HL-60/S4 (cell line): ENCODE results near the gene RAN.
"Not testable (repeated sequence)": the region's sequence is repeated elsewhere in the genome, so short reads cannot be mapped to it uniquely, and the experiment has no call there.

Source experiments
- in situ Hi-C: fragments of 300-500 bp; cut with MboI; formaldehyde crosslinking; loops from 2 replicates; pipeline ENCODE4 v1.14.3; 2022; ENCODE audit warnings: low sequenced_read_pairs

The RAN gene

DNA sequence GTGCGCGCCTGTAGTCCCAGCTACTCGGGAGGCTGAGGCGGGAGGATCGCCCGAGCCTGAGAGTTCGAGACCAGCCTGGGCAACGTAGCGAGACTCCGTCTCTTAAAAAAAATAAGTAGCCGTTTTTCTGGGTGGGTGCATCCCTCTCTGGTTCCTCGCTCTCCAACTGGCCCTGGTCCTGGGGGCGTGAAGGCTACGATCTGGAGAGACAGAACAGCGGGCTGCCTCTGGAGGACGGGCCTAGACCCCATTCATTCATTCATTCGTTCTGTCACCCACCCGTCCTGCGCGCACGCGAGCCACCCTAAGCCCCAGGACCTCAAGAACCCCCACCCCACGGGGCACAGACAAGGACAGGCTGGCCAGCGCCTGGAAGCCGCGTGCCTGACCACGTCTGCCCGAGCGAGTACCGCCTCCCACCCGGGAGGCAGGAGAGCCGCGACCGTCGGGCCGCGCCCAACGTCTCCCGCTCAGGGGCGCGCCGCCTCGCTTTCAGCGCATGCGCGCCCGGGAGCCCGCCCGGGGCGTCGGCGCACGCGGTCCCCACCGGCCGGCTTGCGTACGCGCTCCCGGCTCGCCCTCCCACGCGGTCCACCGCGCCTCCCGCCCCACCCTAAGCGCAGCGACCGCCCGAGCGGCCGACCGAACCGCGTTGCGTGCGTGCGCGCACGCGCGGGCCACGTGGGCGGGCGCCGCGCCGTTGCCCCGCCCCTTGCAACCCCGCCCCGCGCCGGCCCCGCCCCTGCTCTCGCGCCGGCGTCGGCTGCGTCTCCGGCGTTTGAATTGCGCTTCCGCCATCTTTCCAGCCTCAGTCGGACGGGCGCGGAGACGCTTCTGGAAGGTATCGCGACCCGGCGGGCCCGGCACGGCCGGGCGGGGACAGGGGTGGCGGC is at the start of gene RAN:
Gene RAN, plus strand, starts transcription at position 781 of the 893 bp plus-strand sequence. CDS start 528 bp downstream, outside the sequence.
- in situ Hi-C loops = no loop called here

DNA sequence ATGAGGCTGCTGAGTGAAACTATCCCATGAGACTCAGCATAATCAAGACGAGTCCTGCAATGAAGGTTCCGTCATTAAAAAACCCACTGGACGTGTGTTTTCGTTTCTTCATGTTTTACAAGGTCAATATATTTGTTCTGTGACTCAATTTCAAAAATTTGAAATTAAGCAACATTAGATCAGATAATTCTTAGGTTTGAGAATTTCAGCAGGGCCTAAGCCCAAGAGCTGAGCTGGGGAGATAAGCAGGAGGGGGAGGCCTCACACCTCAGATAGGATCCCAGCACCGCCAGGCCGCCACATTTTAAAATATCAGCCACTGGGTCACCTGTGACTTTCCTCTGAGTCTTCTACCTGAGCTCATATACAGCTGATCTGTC is 46.1 kb upstream of the RAN start:
- in situ Hi-C loops = no loop called here

DNA sequence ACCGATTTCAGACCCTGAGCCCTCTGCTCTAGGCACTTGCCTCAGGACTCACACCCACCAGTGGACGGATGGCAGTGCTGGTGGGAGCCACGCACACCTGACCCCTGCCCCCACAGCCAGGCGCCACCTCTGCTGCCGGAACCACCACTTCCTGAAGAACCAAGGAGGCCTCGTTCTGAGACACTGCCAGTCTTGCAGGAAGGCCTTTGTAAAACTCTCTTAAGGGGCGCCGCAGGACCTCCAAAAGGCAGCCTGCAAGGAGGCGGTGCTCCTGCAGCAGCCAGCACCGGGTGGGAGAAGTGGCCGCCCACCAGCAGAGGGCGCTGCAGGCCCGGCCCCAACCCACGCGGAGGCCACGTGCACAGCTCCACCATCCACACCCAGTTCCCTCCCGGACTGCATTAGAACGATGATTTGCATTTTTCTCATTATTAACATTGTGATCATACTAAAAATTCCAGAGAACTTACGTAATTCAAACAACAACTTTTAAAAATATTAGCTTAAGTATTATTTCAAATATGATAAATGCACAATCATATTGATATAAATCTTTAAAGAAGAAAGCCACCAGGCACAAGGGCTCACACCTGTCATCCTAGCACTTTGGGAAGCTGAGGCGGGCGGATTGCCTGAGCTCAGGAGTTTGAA is 45.6 kb upstream of the RAN start:
- in situ Hi-C loops = no loop called here

DNA sequence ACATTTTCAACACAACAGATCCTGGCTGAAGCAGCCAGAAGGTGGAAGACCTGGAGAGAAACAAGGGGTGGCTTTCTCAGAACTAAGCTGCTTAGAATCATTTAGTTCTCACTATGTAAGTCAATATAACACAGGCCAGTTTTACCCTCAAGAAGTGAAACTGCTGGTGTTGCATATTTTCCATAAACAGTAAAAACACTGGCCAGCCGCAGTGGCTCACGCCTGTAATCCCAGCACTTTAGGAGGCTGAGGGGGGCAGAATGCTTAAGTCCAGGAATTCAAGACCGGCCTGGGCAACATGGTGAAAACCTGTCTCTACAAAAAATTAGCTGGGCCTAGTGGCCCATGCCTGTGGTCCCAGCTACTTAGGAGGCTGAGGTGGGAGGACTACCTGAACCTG is 44.4 kb upstream of the RAN start:
- in situ Hi-C loops = no loop called here

DNA sequence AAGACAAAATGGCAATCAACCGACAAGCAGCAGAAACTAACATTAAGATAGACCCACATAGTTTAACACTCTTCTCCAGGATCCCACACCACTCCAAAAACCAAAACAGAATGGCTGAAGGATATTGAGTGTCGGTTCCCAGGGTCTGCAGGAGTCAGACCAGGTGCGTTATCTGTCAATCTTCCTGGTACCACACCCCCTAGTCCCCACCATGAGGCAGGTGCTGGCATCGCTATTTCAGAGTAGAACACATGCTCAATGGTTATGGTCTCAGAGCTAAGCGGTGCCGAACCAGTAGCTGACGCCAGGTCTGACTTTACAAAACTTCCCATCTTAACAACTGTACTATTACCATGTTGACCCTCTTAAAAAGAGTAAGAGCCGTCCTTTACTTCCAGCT is 43.0 kb upstream of the RAN start:
- in situ Hi-C loops = no loop called here

DNA sequence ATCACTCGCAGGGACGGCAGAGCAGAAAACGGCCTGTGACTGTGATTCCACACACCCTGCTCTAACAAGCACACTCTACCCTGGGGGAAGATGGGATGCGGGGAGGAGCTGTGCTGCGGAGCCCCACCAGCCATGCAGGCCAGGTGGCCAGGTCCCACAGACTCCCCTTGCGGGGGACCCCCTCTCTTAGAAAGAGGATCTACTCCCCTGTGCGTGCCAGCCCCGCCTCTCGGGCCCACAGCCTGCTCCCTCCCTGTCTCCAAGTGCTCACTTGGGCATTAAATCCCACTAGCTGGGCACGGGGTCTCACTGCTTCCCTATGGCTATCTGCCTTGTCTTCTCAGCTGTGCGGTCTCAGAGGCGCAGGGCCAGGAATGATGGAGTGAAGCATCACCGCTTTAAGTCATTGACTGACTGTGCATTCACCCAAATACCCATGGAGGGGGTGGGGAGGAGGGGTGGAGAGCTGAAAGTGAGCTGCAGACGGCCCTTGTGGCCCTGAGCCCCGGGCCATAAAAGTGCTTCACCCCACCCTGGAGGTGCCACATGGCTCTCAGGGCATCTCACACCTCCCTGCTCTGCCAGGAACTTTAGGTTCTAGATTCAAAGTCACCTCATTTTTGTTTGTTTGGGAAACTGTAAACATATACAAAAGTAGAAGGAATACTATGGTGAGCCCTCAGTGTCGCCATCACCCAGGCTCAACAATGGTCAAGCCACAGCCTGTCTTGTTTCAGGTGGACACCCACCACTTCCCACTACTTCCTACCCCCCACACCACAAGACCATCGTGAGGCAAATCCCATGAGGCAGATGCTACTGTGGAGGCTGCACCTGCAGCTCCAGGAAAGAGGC is 42.2 kb upstream of the RAN start:
- in situ Hi-C loops = no loop called here

DNA sequence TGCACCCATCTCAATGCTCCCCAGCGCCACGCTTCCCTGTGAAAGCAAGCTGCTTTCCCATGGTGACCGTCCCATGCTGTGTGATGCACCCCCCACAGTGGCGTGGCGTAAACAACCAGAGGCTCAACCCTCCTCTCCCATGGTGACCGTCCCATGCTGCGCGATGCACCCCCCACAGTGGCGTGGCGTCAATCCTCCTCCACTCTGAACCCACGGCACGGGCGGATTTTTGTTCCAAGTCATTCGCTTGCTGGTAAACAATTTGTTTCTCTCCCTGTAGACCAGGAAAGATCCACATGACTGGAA is 41.7 kb upstream of the RAN start:
- in situ Hi-C loops = no loop called here

DNA sequence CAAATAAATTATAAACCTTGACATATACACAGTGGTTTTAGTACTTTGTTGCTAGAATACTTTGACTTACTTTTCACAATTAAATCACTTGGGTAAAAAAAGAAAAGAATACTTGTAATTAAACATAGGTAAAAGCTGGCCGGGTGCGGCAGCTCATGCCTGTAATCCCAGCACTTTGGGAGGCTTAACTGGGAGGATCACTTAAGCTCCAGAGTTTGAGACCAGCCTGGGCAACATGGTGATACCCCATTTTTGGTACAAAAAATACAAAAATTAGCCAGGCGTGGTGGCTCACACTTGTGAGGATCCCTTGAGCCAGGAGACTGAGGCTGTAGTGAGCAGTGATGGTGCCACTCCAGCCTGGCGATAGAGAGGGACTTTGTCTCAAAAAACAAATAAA is 40.6 kb upstream of the RAN start:
- in situ Hi-C loops = no loop called here

DNA sequence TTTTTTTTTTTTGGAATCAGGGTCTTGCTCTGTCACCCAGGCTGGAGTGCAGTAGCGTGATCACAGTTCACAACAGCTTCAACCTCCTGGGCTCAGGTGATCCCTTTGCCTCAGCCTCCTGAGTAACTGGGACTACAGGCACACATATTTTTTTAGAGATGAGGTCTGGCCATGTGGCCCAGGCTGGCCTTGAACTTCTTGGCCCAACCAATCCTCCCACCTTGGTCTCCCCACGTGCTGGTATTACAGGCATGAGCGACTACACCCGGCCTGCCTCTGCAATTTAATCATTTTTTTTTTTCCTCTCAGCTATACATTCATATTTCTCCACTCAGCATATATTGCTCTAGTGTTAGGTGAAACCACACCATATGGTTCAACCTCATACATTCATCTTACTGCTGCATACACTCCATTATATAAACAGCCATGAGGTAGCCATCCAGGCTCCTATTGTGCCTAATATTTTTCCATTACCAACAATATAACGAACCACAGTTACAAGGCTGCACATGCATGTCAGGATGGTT is 39.9 kb upstream of the RAN start:
- in situ Hi-C loops = no loop called here

DNA sequence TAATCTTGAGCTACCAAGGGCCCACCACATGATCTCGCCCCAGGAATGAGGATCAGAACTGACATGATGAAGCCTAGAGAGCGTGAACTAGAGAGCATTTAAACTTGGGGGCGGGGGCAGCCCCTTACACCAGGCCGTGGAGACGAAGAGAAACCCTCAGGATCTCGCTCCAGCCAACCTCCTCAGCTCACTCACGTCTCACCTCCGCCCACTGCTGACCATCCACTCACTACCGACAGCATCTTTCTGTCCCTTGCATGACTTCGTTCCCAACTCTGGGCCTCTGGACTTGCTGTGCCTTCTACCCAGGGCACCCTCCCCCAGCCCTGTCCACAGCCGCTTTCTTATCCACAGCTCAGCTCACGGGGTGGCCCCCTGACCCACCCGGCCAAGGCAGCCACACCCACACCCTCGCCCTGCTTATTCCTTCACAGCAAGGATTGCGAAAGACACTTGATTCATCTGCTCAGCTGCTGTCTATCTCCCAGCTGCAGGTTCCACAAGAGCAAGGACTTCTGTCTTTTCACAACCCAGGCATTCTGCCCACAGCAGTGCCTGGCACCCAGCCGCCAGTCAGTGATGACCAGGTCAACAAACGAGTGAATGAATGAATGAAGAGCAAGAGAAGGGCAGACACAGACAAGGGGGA is 39.2 kb upstream of the RAN start:
- in situ Hi-C loops = no loop called here

DNA sequence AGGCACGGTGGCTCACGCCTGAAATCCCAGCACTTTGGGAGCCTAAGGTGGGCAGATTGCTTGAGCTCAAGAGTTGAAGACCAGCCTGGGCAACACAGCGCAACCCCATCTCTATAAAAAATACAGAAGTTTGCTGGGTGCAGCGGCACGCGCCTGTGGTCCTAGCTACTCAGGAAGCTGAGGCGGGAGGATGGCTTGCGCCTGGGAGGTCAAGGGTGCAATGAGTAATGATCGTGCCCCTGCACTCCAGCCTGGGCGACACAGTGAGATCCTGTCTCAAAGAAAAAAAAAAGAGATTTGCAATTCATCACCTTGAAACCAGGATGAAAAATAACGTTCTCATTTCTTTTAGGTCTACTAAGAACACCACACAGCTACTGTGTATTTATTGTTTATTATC is 36.9 kb upstream of the RAN start:
- in situ Hi-C loops = no loop called here

DNA sequence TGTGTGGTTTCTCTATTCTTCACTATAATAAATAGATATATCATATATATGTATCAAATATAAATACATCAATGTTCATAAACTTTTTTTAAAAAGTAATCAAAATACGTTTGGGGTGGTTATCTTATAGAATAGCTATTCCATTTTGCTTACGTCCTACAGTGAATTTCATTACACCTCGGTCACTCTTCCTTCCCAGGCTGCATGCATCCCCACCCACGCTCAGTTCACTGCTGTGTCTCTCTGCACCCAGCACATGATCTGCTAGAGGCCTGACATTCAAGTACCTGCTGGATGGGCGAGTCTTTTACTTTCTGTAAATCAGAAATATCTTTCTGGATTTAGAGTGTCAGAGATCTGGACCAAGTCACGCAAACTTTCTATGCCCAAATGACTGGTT is 36.4 kb upstream of the RAN start:
- in situ Hi-C loops = no loop called here

DNA sequence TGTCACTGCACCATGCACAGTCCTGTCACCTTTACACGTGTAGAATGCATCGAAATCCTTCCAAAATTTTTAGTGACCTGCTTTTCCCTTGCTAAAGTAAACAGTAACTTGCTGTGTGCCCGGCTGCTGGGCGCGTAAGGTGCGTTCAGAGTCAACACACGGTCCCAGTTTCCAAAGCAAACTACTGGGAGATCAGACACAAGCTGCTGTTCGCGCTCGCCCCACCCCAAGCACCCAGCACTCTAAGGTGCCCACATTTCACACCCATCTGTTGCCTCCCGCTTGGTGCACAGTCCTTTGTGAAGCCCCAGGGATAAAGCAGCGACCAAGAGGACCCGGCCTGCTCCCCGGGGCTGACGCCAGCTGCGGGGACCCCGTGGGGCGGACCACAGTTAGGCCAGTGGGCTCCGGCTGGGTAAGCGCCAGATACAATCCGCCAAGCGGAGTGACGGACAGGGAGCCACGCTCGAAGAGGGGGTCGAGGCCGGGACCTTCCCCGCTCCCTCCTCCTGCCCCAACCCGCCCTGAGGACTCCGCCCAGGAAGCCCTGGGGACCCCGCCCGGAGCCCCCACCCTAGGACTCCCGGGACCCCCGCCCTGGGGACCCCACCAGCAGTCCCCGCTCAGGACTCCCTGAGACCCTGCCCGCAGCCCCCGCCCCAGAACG is 33.4 kb upstream of the RAN start:
- in situ Hi-C loops = no loop called here

DNA sequence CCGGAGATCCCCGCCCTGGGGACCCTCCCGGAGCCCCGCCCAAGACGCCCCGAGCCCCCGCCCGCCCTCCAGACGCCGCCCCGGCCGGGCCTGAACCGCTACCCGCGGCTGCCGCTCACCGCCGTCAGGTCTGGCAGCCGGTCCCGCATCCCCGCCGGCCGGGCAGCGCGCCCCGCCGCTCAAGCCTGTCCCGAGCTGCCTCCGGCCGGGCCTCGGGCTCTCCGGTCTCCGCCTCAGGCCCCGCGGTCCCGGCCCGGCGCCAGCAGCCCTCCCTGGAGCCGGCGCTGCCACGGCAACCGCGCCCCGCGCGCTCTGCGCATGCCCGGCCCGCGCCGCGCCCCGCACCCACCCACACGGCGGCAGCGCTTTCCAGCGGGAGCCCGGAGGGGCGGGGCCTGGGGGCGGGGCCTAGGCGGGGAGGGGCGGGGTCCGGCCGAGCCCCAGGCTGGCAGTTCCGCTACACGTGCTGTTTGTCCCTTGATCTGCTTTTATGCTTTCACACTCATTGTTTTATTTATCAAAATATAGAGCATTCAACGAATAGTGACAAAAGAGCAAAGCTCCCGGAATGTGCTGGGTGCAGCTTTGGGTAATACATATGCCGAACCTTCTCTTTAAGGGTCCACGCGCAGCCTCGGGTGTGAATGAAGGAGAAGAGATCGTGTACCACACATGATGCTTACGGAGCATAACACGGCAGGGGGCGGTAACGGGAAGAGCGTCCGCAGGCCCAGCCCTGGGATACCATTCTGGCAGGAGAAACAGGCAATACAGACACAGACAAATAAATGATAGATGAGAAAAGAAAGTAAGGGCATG is 32.7 kb upstream of the RAN start, which contains the start of gene STX2:
Gene STX2, minus strand, starts transcription at position 300 of the 819 bp plus-strand sequence. Its CDS starts 151 bp downstream, at position 149.
- in situ Hi-C loops = no loop called here

DNA sequence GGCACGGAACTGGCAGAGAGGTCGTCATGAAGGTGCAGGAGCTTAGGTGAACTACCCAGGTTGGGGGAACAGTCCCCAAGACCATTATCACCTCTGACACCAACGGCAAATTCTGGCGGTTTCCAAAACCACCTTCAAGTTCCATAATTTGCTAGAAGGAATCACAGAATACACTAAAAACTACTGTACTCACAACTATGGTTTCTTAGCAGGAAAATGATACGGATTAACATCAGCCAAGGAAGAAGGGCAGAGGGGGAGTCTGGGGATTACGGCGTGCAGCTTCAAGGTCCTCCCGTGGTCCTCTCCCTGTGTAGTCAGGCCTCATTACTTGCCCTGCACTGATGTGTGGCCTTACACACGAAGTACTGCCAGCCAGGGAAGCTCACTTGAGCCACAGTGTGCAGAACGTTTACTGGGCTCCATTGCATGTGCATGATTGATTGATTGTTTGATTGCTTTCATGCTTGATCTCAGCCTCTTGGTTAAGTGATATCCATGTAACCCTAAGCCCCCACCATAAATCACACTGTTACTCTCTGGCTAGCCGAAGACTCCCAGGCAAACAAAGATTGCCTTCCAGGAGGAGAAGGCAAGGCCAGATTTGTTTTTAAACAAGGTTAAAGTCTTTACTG is 32.0 kb upstream of the RAN start:
- in situ Hi-C loops = no loop called here

DNA sequence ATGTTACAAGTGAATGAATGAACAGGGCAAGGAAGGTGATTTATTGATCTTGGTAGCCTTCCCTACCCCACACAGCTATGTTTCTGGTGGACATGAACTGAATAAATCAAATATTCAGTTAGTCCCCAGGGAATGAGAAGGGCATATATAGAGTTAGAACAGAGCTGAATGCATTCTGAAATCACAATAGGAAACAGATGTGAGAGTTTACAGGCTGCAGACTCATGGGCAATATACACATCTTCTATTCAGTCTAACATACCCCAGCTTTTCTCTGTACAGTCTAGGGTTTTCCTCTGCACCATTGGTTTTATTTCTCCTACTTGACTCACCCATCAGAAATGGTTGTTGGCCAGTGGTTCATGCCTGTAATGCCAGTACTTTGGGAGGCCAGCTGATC is 25.5 kb upstream of the RAN start:
- in situ Hi-C loops = no loop called here

DNA sequence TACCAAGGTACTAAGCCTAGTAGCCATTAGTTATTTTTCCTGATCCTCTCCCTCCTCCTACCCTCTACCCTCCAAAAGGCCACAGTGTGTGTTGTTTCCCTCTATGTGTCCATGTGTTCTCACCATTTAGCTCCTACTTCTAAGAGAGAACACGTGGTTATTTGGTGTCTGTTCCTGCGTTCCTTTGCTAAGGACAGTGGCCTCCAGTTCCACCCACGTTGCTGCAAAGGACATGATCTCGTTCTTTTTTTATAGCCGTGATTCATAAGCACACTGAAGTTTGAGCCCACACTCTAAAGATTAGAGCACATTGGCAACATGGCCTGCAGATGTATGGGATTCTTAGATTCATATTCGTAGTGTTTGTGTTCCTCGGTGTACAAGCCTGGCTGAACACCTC is 24.8 kb upstream of the RAN start:
- in situ Hi-C loops = no loop called here

DNA sequence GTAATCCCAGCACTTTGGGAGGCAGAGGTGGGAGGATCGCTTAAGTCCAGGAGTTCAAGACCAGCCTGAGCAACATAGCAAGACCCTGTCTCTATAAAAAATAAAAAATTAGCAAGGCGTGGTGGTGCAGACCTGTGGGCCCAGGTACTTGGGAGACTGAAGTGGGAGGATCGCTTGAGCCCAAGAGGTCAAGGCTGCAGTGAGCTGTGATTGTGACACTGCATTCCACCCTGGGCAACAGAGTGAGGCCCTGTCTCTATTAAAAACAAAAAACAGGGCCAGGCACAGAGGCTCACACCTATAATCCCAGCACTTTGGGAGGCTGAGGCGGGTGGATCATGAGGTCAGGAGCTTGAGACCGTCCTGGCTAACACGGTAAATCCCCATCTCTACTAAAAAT is 23.8 kb upstream of the RAN start:
- in situ Hi-C loops = not testable (repeated sequence)

DNA sequence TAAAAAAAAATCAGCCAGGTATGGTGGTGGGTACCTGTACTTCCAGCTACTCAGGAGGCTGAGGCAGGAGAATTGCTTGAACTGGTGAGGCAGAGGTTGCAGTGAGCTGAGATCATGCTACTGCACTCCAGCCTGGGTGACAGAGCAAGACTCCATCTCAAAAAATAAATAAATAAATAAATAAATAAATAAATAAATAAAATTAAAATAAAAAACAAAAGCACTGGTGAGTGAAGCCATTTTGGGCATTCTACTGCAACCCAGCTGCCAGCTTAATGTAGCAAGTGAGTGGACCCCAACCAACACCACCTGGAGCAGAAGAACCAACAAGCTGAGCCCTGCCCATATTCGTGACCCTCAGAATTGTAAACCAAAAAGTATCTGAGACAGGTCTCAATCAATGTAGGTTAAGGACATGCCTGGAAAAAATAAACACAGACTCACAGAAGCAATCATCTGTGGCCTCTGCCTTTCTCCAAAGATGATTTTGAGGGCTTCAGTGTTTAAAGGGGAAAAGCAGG is 23.0 kb upstream of the RAN start:
- in situ Hi-C loops = not testable (repeated sequence)
